ENCODE data around the gene KRT33B.

DNA sequence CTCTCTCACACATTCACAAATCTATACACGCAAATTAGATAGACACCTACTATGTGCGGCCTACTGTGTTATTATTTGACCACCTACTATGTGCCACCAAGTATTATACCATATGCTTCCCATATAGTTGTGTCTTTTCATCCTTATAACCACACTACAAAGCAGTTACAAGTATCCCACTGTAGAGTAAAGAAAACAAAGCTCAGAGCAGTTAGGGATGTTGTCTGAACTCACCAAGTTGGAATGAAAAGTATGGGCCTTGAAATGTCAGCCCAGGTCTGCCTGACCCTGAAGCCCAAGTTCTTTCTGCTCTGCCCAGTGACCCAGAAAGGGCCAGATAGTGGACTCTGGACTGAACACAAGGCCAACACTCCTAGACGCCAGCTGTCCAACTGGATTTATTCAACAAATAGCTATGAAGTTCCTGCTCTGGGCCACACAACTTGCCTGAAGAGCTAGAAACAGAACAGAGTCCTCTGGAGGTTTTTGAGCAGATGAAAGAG, 46.3 kb upstream of the KRT33B start:
- TF ChIP-seq, protein P1, sequence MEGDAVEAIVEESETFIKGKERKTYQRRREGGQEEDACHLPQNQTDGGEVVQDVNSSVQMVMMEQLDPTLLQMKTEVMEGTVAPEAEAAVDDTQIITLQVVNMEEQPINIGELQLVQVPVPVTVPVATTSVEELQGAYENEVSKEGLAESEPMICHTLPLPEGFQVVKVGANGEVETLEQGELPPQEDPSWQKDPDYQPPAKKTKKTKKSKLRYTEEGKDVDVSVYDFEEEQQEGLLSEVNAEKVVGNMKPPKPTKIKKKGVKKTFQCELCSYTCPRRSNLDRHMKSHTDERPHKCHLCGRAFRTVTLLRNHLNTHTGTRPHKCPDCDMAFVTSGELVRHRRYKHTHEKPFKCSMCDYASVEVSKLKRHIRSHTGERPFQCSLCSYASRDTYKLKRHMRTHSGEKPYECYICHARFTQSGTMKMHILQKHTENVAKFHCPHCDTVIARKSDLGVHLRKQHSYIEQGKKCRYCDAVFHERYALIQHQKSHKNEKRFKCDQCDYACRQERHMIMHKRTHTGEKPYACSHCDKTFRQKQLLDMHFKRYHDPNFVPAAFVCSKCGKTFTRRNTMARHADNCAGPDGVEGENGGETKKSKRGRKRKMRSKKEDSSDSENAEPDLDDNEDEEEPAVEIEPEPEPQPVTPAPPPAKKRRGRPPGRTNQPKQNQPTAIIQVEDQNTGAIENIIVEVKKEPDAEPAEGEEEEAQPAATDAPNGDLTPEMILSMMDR (IDR thresholded peaks at IDR 0.05), result no peak
- TF ChIP-seq POLR2A (IDR thresholded peaks at IDR 0.05), result no peak
- no peak for TF ChIP-seq EP300 (IDR thresholded peaks at IDR 0.05)

Data from sigmoid colon (tissue), 4 donors.